Endothelial cell of umbilical vein (primary cell): ENCODE data around the gene TSNAXIP1. TPM values are rescaled to one million over a fixed set of nuclear protein-coding genes. Genes with fewer than 3 reads are reported as not detected.

Experiments used
- BruUV-seq: library from RNA; stranded (reverse); fragments of 400-500 nt; replicated peaks from 2 replicates; lab custom pipeline; 2021; lab: Mats Ljungman, UMichigan
- CTCF ChIA-PET: fragments of 300-600, 350-600 bp; sonication (Branson Sonifier 250); formaldehyde crosslinking; loops from one replicate; lab custom pipeline; 2021; ENCODE audit warnings: antibody characterized with exemption, inconsistent platforms; lab: Charles Lee
- POLR2A ChIA-PET: fragments of 300-600, 350-600 bp; sonication (Branson Sonifier 250); formaldehyde crosslinking; loops from one replicate; lab custom pipeline; 2021; ENCODE audit warnings: antibody characterized with exemption, inconsistent platforms; lab: Charles Lee
- DNase-seq: peaks from one replicate; pipeline ENCODE4 v3.0.0-alpha.2; 2011; ENCODE audit warnings: low read depth, low spot score
- FAIRE-seq: peaks from 2 replicates; lab custom pipeline; 2011; peaks lifted over from hg19 to GRCh38; lab: Jason Lieb, UNC
- H2AFZ ChIP-seq: 2 replicates; pipeline ENCODE4 v1.6.0; 2012; ENCODE audit warnings: low read depth, low read length, control low read depth, inconsistent platforms
- H3K27ac ChIP-seq: 2 replicates; pipeline ENCODE4 v1.5.1; 2011; ENCODE audit warnings: low read depth, mild to moderate bottlenecking, control low read depth, low read length, moderate library complexity; ENCODE audit not compliant: insufficient read depth
- H3K27me3 ChIP-seq, 2 experiments: 2 replicates each; pipeline versions ENCODE4 v1.6.0 to v1.6.1; 2011; ENCODE audit warnings: low read length in 2 of 2, mixed read lengths in 1 of 2; ENCODE audit not compliant: control insufficient read depth in 2 of 2, insufficient read depth in 2 of 2
- H3K36me3 ChIP-seq, 2 experiments: 2 replicates in 1 of 2; 3 replicates in 1 of 2; pipeline ENCODE4 v1.5.1; 2011; ENCODE audit warnings: low read length in 2 of 2, mild to moderate bottlenecking in 1 of 2, moderate library complexity in 1 of 2; ENCODE audit not compliant: control insufficient read depth in 2 of 2, insufficient read depth in 2 of 2; ENCODE audit errors: extremely low read depth in 1 of 2
- H3K4me1 ChIP-seq: 3 replicates; pipeline ENCODE4 v1.5.1; 2011; ENCODE audit warnings: mild to moderate bottlenecking, low read length; ENCODE audit not compliant: control insufficient read depth, insufficient read depth; ENCODE audit errors: extremely low read depth
- H3K4me2 ChIP-seq: 2 replicates; pipeline ENCODE4 v1.6.1; 2011; ENCODE audit warnings: low read length, control low read depth, mixed read lengths; ENCODE audit not compliant: insufficient read depth
- H3K4me3 ChIP-seq, 3 experiments: fragments of 200-600 bp in 1 of 3; sonication (generic), shearing (Covaris generic) in 1 of 3; replicated peaks in 1 of 3; 2 replicates each; pipeline ENCODE4 v1.5.1; 2011 to 2016; ENCODE audit warnings: control low read depth in 3 of 3, low read length in 3 of 3, mild to moderate bottlenecking in 2 of 3, inconsistent platforms in 1 of 3, low read depth in 1 of 3, moderate library complexity in 1 of 3; ENCODE audit not compliant: insufficient read depth in 1 of 3
- H3K79me2 ChIP-seq: 2 replicates; pipeline ENCODE4 v1.6.0; 2012; ENCODE audit warnings: low read length, inconsistent platforms; ENCODE audit not compliant: control insufficient read depth, insufficient read depth
- H3K9ac ChIP-seq: replicated peaks from 2 replicates; pipeline ENCODE3; 2011; ENCODE audit warnings: low read length, control low read depth; ENCODE audit not compliant: insufficient read depth; ENCODE audit errors: extremely low read depth
- H3K9me1 ChIP-seq: replicated peaks from 3 replicates; pipeline ENCODE4 v1.6.0; 2011; ENCODE audit warnings: mild to moderate bottlenecking, low read length; ENCODE audit not compliant: control insufficient read depth, insufficient read depth; ENCODE audit errors: extremely low read depth
- H3K9me3 ChIP-seq: replicated peaks from 2 replicates; pipeline ENCODE4 v1.5.1; 2012; ENCODE audit warnings: low read length, inconsistent platforms; ENCODE audit not compliant: control insufficient read depth, insufficient read depth
- H4K20me1 ChIP-seq: replicated peaks from 2 replicates; pipeline ENCODE3; 2011; ENCODE audit warnings: mild to moderate bottlenecking, low read length; ENCODE audit not compliant: control insufficient read depth, insufficient read depth; ENCODE audit errors: extremely low read depth
- EZH2 ChIP-seq: IDR thresholded peaks from 2 replicates; pipeline ENCODE4 v1.6.1; 2012; ENCODE audit warnings: borderline replicate concordance, low read depth, mild to moderate bottlenecking, moderate library complexity, low read length, inconsistent platforms; ENCODE audit not compliant: severe bottlenecking
- FOS ChIP-seq: IDR thresholded peaks from 2 replicates; pipeline ENCODE4 v1.6.1; 2011; ENCODE audit warnings: mild to moderate bottlenecking, low read length, moderate library complexity, borderline replicate concordance; ENCODE audit not compliant: insufficient read depth
- GATA2 ChIP-seq: IDR thresholded peaks from 2 replicates; pipeline ENCODE4 v1.7.0; 2011; ENCODE audit warnings: low read depth, mild to moderate bottlenecking, moderate library complexity, mixed read lengths, low read length; ENCODE audit not compliant: insufficient read length, insufficient read depth
- JUN ChIP-seq: IDR thresholded peaks from 2 replicates; pipeline ENCODE4 v1.6.1; 2011; ENCODE audit warnings: borderline replicate concordance, low read depth; ENCODE audit not compliant: insufficient read length, insufficient read depth
- MAX ChIP-seq: IDR thresholded peaks from 2 replicates; pipeline ENCODE4 v1.6.1; 2011; ENCODE audit not compliant: insufficient read depth, insufficient read length
- MYC ChIP-seq: IDR thresholded peaks from one replicate; pipeline ENCODE4 v1.6.1; 2011; ENCODE audit warnings: mild to moderate bottlenecking, low read depth, low read length
- POLR2A ChIP-seq: IDR thresholded peaks from 2 replicates; pipeline ENCODE4 v1.6.1; 2012; ENCODE audit warnings: low read depth, mild to moderate bottlenecking, control low read depth, low read length
- POLR2AphosphoS5 ChIP-seq: IDR thresholded peaks from 2 replicates; pipeline ENCODE4 v1.6.1; 2012; ENCODE audit warnings: low read depth, mild to moderate bottlenecking, control low read depth, low read length, moderate library complexity; ENCODE audit not compliant: insufficient read depth
- dilution Hi-C: fragments of 300-500 bp; cut with MboI; formaldehyde crosslinking; loops from one replicate; pipeline ENCODE4 v1.15.0; 2019; ENCODE audit warnings: low sequenced_read_pairs; ENCODE audit not compliant: extremely low pct_ligation_motif_present
- intact Hi-C: fragments of 100-400 bp; cut with micrococcal nuclease; formaldehyde crosslinking; loops from one replicate; pipeline ENCODE4 v1.10.0; 2022
- polyA plus RNA-seq, 4 experiments: library from polyadenylated mRNA; depleted of rRNA in 3 of 4; stranded (reverse) in 3 of 4; unstranded in 1 of 4; fragments of >200 nt; gene quantifications; 2 replicates each; pipeline versions ENCODE4 v1.2.1 to v1.2.3, GENCODE V29; 2011 to 2012; ENCODE audit warnings: missing spikeins in 1 of 4
- total RNA-seq: library from RNA; stranded (reverse); gene quantifications from 2 replicates; pipeline ENCODE4 v1.2.3, GENCODE V29; 2021
- TF ChIP-seq, protein P1 (sequence below), 2 donors: IDR thresholded peaks; 1 replicate in 1 of 2; 2 replicates in 1 of 2; pipeline ENCODE4 v1.5.1; 2011; ENCODE audit warnings: low read length in 2 of 2, mild to moderate bottlenecking in 2 of 2, moderate library complexity in 2 of 2, control low read depth in 1 of 2, inconsistent platforms in 1 of 2, low read depth in 1 of 2; ENCODE audit not compliant: insufficient read depth in 1 of 2; ENCODE audit errors: extremely low read depth in 1 of 2

The TSNAXIP1 gene
- total and polyA plus RNA-seq, 2 donors (not counting 3 experiments of a cell fraction or from before 2014, with no cell fraction given), result 0.95 to 1.2 TPM

DNA sequence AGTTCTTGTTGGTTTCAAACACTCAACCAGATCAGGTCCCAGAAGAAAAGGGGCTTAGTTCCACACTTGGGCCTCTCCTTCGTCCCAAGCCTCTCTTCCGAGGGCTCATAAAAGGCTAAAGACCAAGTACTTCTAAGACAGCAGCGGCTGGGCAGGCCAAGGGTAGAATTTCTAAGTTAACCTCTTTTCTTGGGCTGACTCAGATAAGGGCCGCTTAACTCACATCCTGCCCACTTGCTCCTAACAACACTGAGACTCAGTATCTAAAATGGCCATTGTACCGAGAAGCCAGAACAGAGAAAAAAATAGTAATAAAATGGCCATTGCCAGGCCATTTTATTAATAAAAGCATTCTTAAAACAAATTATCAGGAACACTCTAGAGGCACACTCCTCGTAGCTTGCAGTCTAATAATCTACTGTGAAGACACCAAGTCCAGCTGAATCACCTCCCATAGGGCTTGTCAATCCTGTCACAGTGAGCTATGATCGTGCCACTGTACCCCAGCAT is 42.5 kb upstream of the TSNAXIP1 start:
- CTCF ChIA-PET, result interaction anchor here (1.0 kb wide), 1 partner anchor 45 kb away, joined by 3 read pairs; the partner anchor contains the start of gene GFOD2
- TF ChIP-seq GATA2 (no peak), MYC (no peak), FOS (no peak), JUN (no peak), POLR2AphosphoS5 (no peak)

DNA sequence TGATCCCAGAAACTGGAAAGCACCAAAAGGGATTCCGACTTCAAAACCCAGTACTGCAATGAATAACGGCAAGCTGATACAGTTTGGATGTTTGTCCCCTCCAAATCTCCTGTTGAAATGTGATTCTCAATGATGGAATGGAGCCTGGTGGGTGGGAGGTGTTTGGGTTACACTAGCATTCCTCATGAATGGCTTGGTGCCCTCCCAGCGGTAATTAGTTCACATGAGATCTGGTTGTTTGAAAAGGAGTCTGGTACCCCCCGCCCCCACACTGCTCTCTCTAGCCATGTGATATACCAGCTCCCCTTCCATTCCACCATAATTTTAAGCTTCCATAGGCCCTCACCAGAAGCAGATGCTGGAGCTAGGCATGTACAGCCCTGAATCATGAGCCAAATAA is 40.4 kb upstream of the TSNAXIP1 start:
- Histone ChIP-seq H3K79me2 (no peaks in the 10 kb centered on the region), H2AFZ (no peak overlapping the region), H3K4me2 (no peak overlapping the region), H3K9me1 (no peaks in the 10 kb centered on the region), H4K20me1 (no peaks in the 10 kb centered on the region), H3K9me3 (no peaks in the 10 kb centered on the region), H3K4me1 (peaks cover 26% of the 10 kb centered on the region), H3K27me3 (no peaks in the 10 kb centered on the region), H3K9ac (no peak overlapping the region), H3K36me3 (peaks cover 0 to 7% of the 10 kb centered on the region in 2 experiments), H3K27ac (no peak overlapping the region), H3K4me3 (no peak overlapping the region)
- BruUV-seq, result no TSS peak
- intact Hi-C loops, result no loop called here
- POLR2A ChIA-PET, result no interaction called here
- dilution Hi-C loops, result no loop called here
- TF ChIP-seq, protein P1, sequence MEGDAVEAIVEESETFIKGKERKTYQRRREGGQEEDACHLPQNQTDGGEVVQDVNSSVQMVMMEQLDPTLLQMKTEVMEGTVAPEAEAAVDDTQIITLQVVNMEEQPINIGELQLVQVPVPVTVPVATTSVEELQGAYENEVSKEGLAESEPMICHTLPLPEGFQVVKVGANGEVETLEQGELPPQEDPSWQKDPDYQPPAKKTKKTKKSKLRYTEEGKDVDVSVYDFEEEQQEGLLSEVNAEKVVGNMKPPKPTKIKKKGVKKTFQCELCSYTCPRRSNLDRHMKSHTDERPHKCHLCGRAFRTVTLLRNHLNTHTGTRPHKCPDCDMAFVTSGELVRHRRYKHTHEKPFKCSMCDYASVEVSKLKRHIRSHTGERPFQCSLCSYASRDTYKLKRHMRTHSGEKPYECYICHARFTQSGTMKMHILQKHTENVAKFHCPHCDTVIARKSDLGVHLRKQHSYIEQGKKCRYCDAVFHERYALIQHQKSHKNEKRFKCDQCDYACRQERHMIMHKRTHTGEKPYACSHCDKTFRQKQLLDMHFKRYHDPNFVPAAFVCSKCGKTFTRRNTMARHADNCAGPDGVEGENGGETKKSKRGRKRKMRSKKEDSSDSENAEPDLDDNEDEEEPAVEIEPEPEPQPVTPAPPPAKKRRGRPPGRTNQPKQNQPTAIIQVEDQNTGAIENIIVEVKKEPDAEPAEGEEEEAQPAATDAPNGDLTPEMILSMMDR (IDR thresholded peaks at IDR 0.05; ENCODE audit: extremely low read depth in 1 of 2, insufficient read depth in 1 of 2, low read depth in 1 of 2, low read length in 2 of 2), result no peak
- TF ChIP-seq MYC (no peak), JUN (no peak), POLR2A (no peak), POLR2AphosphoS5 (no peak), EZH2 (no peak), GATA2 (no peak), FOS (no peak), MAX (no peak)
- FAIRE-seq, result no peak
- CTCF ChIA-PET, result no interaction called here
- DNase-seq, result no peak

More for the DNA sequence above, 42.5 kb upstream of the TSNAXIP1 start:
- POLR2A ChIA-PET, result no interaction called here
- H3K9ac ChIP-seq, result no peak overlapping the region
- DNase-seq, result peak; percentile 26
- peaks cover 2% of the 10 kb centered on the region for H3K79me2 ChIP-seq
- no peaks in the 10 kb centered on the region for H4K20me1 ChIP-seq
- BruUV-seq, result no TSS peak
- H3K36me3 ChIP-seq, result peaks cover 0 to 11% of the 10 kb centered on the region in 2 experiments
- H3K4me3 ChIP-seq, result no peak overlapping the region
- intact Hi-C loops (no loop called here), dilution Hi-C loops (no loop called here)
- no peaks in the 10 kb centered on the region for H3K9me3 ChIP-seq
- H3K27ac ChIP-seq, result no peak overlapping the region
- H3K9me1 ChIP-seq, result no peaks in the 10 kb centered on the region
- FAIRE-seq, result peak; percentile 67
- no peaks in the 10 kb centered on the region for H3K27me3 ChIP-seq
- H2AFZ ChIP-seq, result no peak overlapping the region
- H3K4me1 ChIP-seq, result peaks cover 12% of the 10 kb centered on the region
- no peak overlapping the region for H3K4me2 ChIP-seq
